Measurements from ENCODE around the gene DUSP3. TPM values are rescaled to one million over a fixed set of nuclear protein-coding genes. Genes with fewer than 3 reads are reported as not detected.

The DUSP3 gene
- total RNA-seq, 1 experiment from 2014 or later: 38.4 TPM

DNA sequence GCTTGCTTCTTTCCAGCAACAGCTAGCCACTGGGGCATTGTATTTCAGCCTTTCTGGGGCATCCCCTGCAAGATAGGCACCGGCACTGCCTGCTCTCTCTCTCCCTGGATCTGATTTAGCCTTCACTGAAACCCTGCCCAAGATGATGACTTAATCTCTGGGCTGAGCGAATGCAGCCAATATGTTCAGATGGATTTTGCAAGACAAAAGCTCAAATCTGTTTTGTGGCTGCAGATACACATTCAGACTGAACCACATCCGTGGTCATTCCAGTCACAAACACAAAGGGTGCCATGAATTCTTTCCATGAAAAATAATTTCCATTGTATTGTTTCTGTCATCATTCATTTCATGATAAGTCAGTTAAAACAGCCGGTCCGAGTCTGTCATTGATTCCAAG, 44.4 kb downstream of the DUSP3 start:
- peaks cover 16% of the 10 kb centered on the region for H3K4me1 ChIP-seq (replicated peaks; ENCODE audit: insufficient read depth)
- no peaks in the 10 kb centered on the region for H3K36me3 ChIP-seq (ENCODE audit: low read depth)
- BruUV-seq (replicated peaks): no TSS peak
- no peak overlapping the region for H3K4me2 ChIP-seq
- POLR2A ChIA-PET (ENCODE audit: unreplicated experiment): interaction anchor here (0.6 kb wide), 1 partner anchor 21 kb away, joined by 3 read pairs; no protein-coding TSS in a partner anchor
- no peak overlapping the region for H3K27ac ChIP-seq
- H3K9me2 ChIP-seq (ENCODE audit: insufficient read depth): no peaks in the 10 kb centered on the region
- intact Hi-C loops (cut with micrococcal nuclease; ENCODE audit: unreplicated experiment): no loop called here
- H3K9me3 ChIP-seq (ENCODE audit: insufficient read depth, low read depth): no peaks in the 10 kb centered on the region; the same call in 1 of the 2 replicates
- H3K4me3 ChIP-seq: no peak overlapping the region
- TF ChIP-seq, protein P1, sequence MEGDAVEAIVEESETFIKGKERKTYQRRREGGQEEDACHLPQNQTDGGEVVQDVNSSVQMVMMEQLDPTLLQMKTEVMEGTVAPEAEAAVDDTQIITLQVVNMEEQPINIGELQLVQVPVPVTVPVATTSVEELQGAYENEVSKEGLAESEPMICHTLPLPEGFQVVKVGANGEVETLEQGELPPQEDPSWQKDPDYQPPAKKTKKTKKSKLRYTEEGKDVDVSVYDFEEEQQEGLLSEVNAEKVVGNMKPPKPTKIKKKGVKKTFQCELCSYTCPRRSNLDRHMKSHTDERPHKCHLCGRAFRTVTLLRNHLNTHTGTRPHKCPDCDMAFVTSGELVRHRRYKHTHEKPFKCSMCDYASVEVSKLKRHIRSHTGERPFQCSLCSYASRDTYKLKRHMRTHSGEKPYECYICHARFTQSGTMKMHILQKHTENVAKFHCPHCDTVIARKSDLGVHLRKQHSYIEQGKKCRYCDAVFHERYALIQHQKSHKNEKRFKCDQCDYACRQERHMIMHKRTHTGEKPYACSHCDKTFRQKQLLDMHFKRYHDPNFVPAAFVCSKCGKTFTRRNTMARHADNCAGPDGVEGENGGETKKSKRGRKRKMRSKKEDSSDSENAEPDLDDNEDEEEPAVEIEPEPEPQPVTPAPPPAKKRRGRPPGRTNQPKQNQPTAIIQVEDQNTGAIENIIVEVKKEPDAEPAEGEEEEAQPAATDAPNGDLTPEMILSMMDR (conservative IDR thresholded peaks at IDR 0.05): no peak
- no peak for TF ChIP-seq EZH2 (IDR thresholded peaks at IDR 0.05; ENCODE audit: low read depth)
- CTCF ChIA-PET: no interaction called here
- H3F3A ChIP-seq (ENCODE audit: insufficient read depth, low read depth): peaks cover 8% of the 10 kb centered on the region; the same call in 1 of the 2 replicates
- no peak overlapping the region for H2AFZ ChIP-seq
- no peaks in the 10 kb centered on the region for H3K27me3 ChIP-seq (ENCODE audit: insufficient read depth, low read depth)
- H3K79me2 ChIP-seq (ENCODE audit: low read depth): no peaks in the 10 kb centered on the region
- no peaks in the 10 kb centered on the region for H4K20me1 ChIP-seq (ENCODE audit: insufficient read depth)
- no peak for DNase-seq

DNA sequence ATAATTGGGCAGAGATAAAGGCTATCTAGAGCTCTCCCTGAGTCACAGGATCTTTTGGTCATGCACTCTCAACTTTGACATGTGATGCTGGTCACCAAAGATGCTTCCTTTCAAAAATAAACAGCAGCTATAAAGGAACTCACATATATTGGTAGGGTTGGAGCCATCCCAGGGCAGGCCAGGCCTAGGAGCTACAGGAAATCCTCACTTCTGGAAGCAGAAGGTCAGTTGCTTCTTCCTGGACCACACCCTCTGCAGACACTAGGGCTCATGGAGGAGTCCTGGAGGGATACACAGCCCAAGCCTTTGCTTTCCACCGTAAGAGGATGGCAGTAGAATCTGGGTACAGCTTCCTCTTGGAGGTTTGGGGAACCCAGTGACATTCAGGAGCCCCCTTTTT, 44.8 kb downstream of the DUSP3 start:
- Histone ChIP-seq H2AFZ (no peak overlapping the region), H3K27me3 (ENCODE audit: insufficient read depth, low read depth) (no peaks in the 10 kb centered on the region), H3K9me2 (ENCODE audit: insufficient read depth) (no peaks in the 10 kb centered on the region), H3K4me2 (no peak overlapping the region), H3K9me3 (ENCODE audit: insufficient read depth, low read depth) (no peaks in the 10 kb centered on the region; the same call in 1 of the 2 replicates), H3F3A (ENCODE audit: insufficient read depth, low read depth) (peaks cover 8% of the 10 kb centered on the region; the same call in 1 of the 2 replicates), H3K4me3 (no peak overlapping the region), H3K36me3 (ENCODE audit: low read depth) (no peaks in the 10 kb centered on the region), H4K20me1 (ENCODE audit: insufficient read depth) (no peaks in the 10 kb centered on the region), H3K27ac (no peak overlapping the region), H3K79me2 (ENCODE audit: low read depth) (no peaks in the 10 kb centered on the region), H3K4me1 (replicated peaks; ENCODE audit: insufficient read depth) (peaks cover 12% of the 10 kb centered on the region)
- intact Hi-C loops (cut with micrococcal nuclease; ENCODE audit: unreplicated experiment): no loop called here
- TF ChIP-seq, protein P1 (conservative IDR thresholded peaks at IDR 0.05): no peak
- TF ChIP-seq EZH2 (IDR thresholded peaks at IDR 0.05; ENCODE audit: low read depth): no peak
- no peak for DNase-seq
- no TSS peak for BruUV-seq (replicated peaks)
- ChIA-PET POLR2A (ENCODE audit: unreplicated experiment) (no interaction called here), CTCF (no interaction called here)

DNA sequence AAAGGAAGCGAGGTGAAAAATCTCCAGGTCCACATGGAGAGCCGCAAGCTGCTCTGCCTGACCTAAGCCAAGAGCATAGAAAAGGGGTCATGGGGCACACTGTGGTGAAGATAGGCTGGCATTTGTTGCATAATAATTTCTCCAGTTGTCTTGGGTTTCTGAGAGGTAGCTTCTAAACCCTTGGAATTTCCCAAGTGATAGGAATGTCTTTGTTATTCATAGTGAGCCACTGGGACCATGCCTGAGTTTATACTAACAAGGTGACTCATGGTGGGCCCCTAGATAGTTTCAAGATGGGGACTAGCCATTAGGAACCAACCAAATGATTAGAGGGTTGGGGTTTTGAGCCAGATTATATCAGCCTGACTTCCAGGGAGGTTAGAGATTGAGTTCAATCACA, 45.8 kb downstream of the DUSP3 start:
- no peak overlapping the region for H2AFZ ChIP-seq
- peaks cover 7% of the 10 kb centered on the region for H3K4me1 ChIP-seq (replicated peaks; ENCODE audit: insufficient read depth)
- 0 out of 2 replicates have a peak overlapping the region, but pooled peaks have one; percentile 16 for H3K4me2 ChIP-seq
- H3K79me2 ChIP-seq (ENCODE audit: low read depth): no peaks in the 10 kb centered on the region
- CTCF ChIA-PET: no interaction called here
- H4K20me1 ChIP-seq (ENCODE audit: insufficient read depth): no peaks in the 10 kb centered on the region
- BruUV-seq (replicated peaks): no TSS peak
- POLR2A ChIA-PET (ENCODE audit: unreplicated experiment): interaction anchor here (0.6 kb wide), 1 partner anchor 330 kb away, joined by 19 read pairs; no protein-coding TSS in a partner anchor
- intact Hi-C loops (cut with micrococcal nuclease; ENCODE audit: unreplicated experiment): no loop called here
- no peaks in the 10 kb centered on the region; the same call in 1 of the 2 replicates for H3K9me3 ChIP-seq (ENCODE audit: insufficient read depth, low read depth)
- H3K4me3 ChIP-seq: no peak overlapping the region
- H3F3A ChIP-seq (ENCODE audit: insufficient read depth, low read depth): peaks cover 8% of the 10 kb centered on the region; the same call in 1 of the 2 replicates
- DNase-seq: peak in 1 of 2 experiments; percentile 69
- H3K36me3 ChIP-seq (ENCODE audit: low read depth): no peaks in the 10 kb centered on the region
- no peak overlapping the region for H3K27ac ChIP-seq
- TF ChIP-seq, protein P1 (conservative IDR thresholded peaks at IDR 0.05): no peak
- TF ChIP-seq EZH2 (IDR thresholded peaks at IDR 0.05; ENCODE audit: low read depth): no peak
- no peaks in the 10 kb centered on the region for H3K27me3 ChIP-seq (ENCODE audit: insufficient read depth, low read depth)
- H3K9me2 ChIP-seq (ENCODE audit: insufficient read depth): no peaks in the 10 kb centered on the region

Measured in PC-9 (cell line).